T-helper 1 cell treated with Interleukin-12 subunit alpha and Interleukin-12 subunit beta and Interleukin-4 antibody, amounts not matched to agents 30 ng/mL and 1 ng/mL, for 36 hours (primary cell): ENCODE measurements around the gene SZT2. TPM values are rescaled to one million over a fixed set of nuclear protein-coding genes. Genes with fewer than 3 reads are reported as not detected.
"Not testable (repeated sequence)": the region's sequence is repeated elsewhere in the genome, so short reads cannot be mapped to it uniquely, and the experiment has no call there.

Source experiments
- intact Hi-C: fragments of 100-400 bp; cut with micrococcal nuclease; formaldehyde crosslinking; loops from one replicate; pipeline ENCODE4 v1.15.1; 2024
- total RNA-seq: library from RNA; stranded (reverse); gene quantifications from 2 replicates; pipeline ENCODE4 v1.2.3, GENCODE V29; 2022

SZT2 gene
- total RNA-seq, 1 donor from 2014 or later, result 81.8 TPM

- intact Hi-C loops, result loop anchor here (10.0 kb wide), 1 partner anchor 973 kb away; the partner anchor contains the start of gene ERI3
Measured at GRCh38 chr1:43382027-43382779, 7.5 kb upstream of the SZT2 start.

GRCh38 chr1:43383449-43383848 lies 6.2 kb upstream of the SZT2 start:
- intact Hi-C loops, result loop anchor here (1.0 to 10.0 kb wide), 2 partner anchors 156 to 971 kb away; partner anchors contain the start of gene ERI3

GRCh38 chr1:43386676-43387075 lies 3.0 kb upstream of the SZT2 start:
- intact Hi-C loops, result loop anchor here (10.0 kb wide), 1 partner anchor 968 kb away; the partner anchor contains the start of gene ERI3

DNA sequence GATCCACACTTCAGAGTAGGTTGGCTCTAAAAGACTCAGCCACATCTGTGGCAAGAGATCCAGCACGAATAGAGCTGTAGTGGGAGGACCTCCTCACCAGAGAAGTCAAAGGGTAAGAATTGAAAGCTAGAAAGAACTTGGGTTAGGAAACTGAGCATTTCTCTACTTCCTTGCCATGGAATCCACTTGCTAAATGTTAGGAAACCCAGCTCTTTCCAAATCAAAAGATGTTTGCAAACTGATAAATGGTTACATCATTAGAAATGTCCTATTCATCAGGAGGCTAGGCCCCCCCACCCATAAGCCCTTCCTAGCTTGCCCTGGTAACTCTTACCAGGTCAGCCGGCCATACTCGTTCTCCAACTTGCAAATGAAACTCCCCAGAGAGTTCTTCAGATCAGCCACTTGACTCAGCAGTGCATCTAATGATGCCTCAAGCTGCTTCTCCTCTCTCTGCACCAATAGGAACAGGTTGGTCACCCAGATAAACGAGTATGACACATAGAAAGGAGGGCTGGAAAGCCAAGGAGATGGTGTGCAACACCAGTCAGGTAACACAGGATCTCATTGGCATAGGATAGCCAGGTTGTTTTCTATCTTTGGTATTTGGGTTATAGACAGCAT lies 1.6 kb upstream of the SZT2 start:
- intact Hi-C loops, result loop anchor here (10.0 kb wide), 1 partner anchor 967 kb away; the partner anchor contains the start of gene ERI3

- intact Hi-C loops, result loop anchor here (1.0 to 10.0 kb wide), 7 partner anchors 20 to 966 kb away; partner anchors contain the start of genes CDC20, CFAP57, EBNA1BP2 and ELOVL1
Measured at GRCh38 chr1:43388613-43389012, 1.1 kb upstream of the SZT2 start.

DNA sequence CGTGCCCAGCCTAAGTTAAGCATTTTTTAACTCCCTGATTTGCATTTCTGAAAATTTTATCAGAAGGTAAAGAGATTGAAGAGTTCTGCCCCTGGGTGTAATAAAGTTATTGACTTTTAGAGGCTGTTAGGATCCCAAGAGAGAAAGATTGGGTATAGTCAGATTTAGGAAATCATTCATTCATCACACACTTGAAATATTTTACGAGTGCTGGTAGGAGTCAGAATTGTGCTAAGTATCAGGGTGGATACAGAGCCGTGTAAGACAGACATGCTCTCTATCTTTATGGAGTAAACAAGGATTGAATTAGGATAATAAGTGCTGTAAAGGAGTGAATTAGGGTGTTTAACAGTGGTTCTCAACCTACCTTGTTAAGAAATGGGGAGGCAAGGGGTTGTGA lies 3.0 kb downstream of the SZT2 start:
- intact Hi-C loops, result loop anchor here (10.0 kb wide), 1 partner anchor 468 kb away; no protein-coding TSS in a partner anchor

DNA sequence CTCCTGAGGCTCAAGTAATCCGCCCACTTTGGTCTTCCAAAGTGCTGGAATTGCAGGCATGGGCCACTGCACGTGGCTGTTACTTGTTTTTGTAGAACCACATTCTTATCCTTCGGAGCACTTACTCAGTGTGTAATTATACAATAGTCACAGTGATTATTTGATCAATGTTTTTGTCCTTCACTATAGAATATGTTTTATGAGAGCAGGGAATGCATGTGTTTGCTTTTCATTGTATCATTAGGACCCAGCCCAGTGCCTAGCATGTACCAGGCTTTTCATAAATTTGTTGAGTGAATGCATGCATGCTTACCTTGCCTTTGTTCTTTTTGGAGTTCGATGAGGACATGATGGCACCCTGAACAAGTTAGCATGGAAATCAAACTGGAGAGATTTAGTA lies 5.8 kb downstream of the SZT2 start:
- intact Hi-C loops, result loop anchor here (10.0 kb wide), 1 partner anchor 471 kb away; no protein-coding TSS in a partner anchor

DNA sequence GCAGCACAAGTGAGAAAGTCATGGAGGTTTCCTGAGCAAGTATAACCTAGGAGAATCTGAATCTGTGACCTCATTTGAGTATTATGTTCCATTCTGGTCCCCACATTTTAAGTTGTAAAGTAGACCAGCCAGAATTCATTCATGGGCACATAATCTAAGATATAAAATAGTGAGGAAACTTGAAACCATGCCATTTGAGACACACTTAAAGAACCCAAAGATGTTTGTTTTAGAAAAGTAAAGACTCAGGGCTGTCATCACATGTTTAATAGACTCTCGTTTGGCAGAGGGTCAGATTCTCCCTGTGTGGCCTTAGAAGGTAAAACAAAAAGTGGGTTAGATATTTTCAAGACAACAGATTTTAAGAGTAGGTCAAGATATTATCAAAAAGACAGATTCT lies 6.4 kb downstream of the SZT2 start:
- intact Hi-C loops, result loop anchor here (10.0 kb wide), 1 partner anchor 471 kb away; no protein-coding TSS in a partner anchor

DNA sequence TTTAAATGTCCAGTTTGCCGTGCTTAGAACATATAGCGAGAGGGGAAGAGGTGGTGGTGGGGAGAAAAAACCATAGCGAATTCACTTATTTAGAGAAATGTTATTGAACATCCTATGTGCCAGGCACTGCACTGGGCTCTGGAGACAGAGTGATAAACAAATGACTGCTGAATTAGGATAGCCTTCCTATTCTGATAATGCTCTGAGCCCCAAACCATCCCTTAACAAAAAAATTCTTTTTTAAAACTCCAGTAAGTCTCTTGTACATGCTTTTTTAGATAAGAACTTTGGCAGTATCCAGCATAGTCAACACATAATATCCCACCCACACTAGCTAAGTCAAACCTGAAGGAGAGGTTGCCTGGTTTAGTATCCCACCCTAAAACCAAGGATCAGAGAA lies 8.5 kb downstream of the SZT2 start:
- intact Hi-C loops, result loop anchor here (10.0 kb wide), 1 partner anchor 473 kb away; no protein-coding TSS in a partner anchor

GRCh38 chr1:43400441-43400840 lies 10.7 kb downstream of the SZT2 start:
- intact Hi-C loops, result not testable (repeated sequence)

GRCh38 chr1:43402089-43402865 lies 12.6 kb downstream of the SZT2 start:
- intact Hi-C loops, result no loop called here

- intact Hi-C loops, result no loop called here
Measured at GRCh38 chr1:43404353-43404752, 14.7 kb downstream of the SZT2 start.

GRCh38 chr1:43405219-43405875 lies 15.6 kb downstream of the SZT2 start:
- intact Hi-C loops, result no loop called here

DNA sequence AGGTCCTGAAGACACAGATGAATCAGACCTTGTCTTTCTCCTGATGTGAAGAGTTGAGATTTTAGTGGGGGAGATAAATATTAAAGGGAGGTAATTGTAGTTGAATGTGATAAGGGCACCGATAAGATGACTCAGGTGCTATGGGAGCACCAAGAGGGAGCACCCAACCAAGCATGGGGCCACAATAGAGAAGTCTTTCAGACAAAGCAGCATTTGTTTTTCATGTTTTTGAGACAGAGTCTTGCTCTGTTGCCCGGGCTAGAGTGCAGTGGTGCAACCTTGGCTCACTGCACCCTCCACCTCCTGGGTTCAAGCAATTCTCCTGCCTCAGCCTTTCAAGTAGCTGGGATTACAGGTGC lies 16.2 kb downstream of the SZT2 start:
- intact Hi-C loops, result no loop called here

- intact Hi-C loops, result no loop called here
Measured at GRCh38 chr1:43410571-43410970, 20.9 kb downstream of the SZT2 start.

- intact Hi-C loops, result not testable (repeated sequence)
Measured at GRCh38 chr1:43413426-43413825, 23.7 kb downstream of the SZT2 start.

GRCh38 chr1:43414634-43415223 lies 25.0 kb downstream of the SZT2 start:
- intact Hi-C loops, result loop anchor here (1.0 kb wide), 3 partner anchors 24 to 187 kb away; no protein-coding TSS in a partner anchor

DNA sequence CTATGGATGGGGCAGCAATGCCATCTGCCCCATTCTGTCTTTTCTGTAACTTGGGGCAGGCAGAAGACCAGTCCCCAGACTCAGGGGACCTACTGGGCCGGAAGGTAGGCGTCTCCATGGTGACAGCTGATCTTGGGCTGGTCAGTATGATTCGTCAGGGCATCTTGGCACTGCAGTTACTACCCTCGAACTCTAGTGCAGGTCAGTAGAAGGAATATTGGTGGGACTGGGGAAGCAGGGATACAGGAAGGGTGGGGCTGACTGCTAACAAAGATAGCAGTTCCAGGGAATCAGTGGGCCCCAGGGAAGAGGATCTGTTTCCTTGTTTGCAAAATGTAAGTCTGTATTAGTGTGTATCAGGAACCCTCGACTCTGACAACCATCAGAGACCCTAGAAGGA lies 26.2 kb downstream of the SZT2 start:
- intact Hi-C loops, result no loop called here

DNA sequence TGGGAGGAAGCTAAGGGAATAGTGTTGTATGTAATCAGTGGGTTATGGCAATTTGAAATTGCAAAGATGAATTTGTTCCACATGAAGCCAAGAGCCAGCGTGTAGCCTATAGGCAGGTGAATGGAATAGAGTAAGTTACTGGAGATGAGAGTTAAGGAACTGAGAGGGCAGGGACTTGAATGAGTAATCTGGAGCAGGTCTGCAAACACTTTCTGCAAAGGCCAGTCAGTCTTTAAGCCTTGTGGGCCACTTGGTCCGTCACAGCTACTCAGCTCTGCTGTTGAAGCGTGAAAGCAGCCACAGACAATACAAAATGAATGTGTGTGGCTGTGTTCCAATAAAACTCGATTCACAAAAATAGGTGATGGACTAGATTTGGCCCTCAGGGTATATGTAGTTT lies 29.2 kb downstream of the SZT2 start:
- intact Hi-C loops, result no loop called here

- intact Hi-C loops, result no loop called here
Measured at GRCh38 chr1:43419627-43420425, 30.1 kb downstream of the SZT2 start.
